ENCODE data around the gene RPS6KB2. TPM values are rescaled to one million over a fixed set of nuclear protein-coding genes. Genes with fewer than 3 reads are reported as not detected.

Gene RPS6KB2
- total RNA-seq, 1 donor from 2014 or later, result 30.8 TPM

DNA sequence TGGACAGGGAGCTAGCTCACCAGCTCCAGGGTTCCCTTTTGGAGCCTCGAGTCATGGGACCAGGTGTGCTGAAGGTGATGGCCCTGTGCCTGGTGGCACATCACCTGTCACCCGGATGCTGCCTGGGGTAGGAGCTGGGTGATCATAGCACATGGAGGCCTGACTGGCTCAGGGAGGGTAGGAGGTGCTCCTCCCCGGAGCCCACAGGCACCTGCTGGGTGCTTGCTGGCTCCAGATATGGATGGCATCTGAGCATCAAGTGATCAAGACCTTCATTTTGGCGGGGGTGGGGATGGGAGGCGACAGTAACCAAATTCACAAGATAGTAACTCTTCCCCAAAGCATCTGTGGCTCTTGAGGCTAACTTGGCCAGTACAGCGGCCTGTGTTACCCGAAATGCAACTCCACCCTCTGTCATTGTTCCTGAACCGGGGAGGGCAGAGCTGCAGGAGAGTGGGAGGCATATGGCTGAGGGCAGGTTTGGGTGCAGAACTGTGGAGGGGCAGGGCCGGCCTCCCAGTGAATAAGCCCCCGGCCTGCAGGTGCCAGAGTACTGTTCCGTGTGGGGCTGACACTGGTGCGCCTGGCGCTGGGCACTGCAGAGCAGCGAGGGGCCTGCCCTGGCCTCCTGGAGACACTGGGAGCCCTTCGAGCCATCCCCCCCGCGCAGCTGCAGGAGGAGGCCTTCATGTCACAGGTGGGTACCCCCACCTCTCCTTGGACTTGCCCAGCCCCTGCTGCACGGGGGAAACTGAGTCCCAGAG, 19.7 kb upstream of the RPS6KB2 start:
- DNase-seq (ENCODE audit: low spot score) (no peak), ATAC-seq (no peak)
- intact Hi-C loops (cut with DNase I), result no loop called here

DNA sequence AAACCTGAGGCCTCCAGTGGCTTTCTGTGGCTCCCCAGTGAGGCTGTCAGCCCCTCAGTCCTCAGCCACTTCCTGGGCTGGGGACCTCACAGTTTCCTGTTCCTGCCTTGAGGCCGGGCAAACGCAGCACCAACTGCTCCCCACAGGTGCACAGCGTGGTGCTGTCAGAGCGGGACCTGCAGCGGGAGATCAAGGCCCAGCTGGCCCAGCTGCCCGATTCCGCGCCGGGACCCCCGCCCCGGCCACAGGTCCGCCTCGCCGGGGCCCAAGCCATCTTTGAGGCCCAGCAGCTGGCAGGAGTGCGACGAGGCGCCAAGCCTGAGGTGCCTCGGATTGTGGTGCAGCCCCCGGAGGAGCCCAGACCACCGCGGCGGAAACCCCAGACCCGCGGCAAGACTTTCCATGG, 19.0 kb upstream of the RPS6KB2 start:
- DNase-seq (ENCODE audit: low spot score) (no peak), ATAC-seq (no peak)
- intact Hi-C loops (cut with DNase I), result no loop called here

DNA sequence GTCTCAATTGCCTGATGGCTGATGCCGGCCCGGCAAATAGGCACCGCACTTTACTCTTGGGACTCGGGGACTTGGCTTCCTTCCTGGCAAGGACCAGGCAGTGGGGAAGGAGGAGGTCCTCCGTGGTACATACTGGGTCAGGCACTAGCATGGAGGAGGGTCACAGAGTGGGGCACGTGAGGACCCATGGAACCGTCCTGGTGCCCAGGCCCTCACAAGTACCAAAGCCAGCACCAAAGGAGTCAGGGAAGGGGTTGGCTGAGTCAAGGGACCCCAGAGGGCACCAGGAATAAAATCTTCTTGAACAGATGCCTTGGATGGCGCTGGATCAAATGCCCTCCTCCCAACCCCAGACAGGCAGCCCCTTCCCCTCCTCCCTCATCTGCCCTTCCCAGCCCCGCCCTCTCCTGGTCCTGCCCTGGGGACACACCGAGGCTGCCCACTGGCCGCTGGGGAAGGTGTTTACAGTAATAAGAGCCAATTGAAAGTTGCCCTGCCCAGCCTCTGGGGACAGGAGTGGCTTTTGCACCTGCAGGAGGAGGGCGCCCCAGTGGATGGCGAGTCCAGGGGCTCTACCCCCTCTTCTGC, 18.4 kb upstream of the RPS6KB2 start:
- intact Hi-C loops (cut with DNase I), result no loop called here

DNA sequence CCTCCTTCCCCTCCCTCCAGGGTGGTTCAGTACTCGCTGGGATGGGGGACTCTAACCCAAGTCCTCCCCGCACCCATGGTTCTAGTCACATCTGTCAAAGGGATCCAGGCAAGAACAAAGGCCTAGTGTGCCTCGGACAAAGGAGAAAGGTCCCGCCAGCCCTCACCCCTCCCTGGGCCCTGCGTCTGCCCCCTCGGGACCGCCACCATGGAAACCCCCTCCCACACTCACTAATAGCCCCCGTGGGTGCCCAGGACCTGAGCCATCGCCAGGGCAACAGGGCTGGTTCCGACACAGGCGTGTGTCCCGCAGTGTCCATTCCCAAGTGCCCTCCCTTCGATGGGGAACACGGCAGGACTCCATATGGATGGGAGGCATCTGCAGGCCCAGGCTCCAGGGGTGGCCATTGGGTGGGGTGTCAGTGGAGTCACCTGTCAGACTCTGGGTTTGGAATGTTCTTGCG, 17.9 kb upstream of the RPS6KB2 start:
- DNase-seq (ENCODE audit: low spot score) (no peak), ATAC-seq (peak; percentile 33)
- intact Hi-C loops (cut with DNase I), result no loop called here

More for the DNA sequence above, 18.4 kb upstream of the RPS6KB2 start:
- DNase-seq (ENCODE audit: low spot score), result no peak
- ATAC-seq, result peak; percentile 3

DNA sequence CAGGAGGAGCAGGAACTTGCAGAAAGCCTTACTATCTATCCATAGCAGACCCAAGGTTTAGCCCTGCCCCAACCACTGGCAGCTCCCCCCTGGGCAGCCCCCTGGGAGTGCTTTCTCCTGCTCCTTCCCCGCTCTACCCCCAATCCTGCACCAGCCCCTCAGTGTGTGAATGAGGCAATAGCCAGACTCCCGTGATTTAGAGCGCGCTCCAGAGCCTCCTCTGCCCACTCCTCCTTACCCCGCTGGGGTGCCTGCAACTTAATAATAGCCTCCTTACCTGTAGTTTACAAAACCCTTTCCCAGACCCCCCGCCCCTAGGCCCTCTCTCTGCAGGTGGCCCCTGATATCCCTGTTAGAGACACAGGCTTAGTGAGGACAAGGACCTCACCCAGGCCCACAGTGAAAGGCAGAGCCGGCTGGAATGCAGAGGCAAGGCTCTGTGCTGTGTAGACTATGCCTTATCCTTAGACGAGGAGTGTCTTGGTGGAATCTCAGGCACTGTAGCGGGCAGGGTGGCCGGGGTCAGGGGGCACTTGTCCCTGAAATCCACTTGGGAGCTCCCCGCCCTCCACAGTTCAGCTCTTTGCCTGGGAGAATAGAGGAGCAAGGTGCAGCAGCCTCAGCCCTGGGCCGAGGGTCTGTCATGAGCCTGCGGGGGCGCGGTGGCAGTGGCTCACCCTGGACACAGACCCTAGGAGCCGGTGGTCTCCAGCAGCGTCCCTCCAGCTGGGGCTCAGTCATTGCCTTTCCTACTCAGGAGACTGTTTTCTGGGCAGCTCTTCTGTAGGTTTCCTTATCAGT, 17.1 kb upstream of the RPS6KB2 start:
- DNase-seq (ENCODE audit: low spot score), result no peak
- no peak for ATAC-seq
- intact Hi-C loops (cut with DNase I), result no loop called here

DNA sequence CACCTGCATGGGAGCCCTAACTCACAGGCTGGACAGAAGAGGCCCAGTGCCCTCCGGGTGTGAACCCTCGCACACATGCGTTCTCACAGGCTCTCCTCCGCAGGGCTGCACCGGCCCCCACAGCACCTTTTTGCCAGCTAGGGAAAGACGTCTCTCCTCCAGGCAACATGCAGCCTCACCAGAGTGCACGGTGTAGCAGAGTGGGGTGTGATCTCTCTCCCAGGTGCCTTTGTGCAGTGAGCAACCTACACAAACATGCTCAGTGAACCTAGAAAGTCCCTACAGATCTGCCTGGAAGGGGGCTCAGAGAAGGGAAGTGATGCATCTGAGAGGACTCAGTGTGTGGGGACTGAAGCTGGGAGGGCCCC, 16.5 kb upstream of the RPS6KB2 start:
- no peak for ATAC-seq

DNA sequence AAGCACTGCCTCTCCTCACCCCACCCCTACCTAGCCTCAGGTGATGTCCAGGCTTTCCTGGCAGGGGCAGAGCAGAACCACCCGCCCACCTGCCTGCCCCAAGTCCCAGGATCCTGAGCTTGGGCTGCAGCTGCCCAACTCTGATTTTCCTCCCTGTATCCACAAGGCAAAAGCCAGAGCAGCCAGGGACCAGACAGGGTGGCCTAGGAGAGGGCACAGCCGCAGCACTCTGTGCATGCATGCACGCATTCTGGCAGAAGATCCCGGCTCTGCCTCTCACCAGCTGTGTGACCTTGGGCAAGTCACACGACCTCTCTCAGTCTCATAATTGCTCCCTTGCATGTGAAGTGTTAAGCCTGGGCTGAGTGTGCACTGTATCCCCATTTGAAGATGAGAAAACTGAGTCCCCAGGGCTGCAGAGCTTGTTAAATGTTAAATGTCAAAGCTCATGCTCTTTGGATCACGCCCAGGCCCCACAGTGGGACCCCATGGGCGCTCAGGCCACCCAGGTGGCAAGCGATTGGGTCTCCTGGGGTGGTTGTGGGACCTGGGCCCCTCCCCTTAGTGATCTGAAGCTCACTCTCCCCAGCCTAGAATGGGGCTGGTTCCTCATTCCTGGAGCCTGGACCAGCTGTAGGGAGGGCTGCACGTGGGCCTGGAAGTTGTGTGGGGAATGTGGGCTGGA, 15.7 kb upstream of the RPS6KB2 start:
- ATAC-seq, result no peak
- intact Hi-C loops (cut with DNase I), result no loop called here
- DNase-seq (ENCODE audit: low spot score), result no peak

More for the DNA sequence above, 16.5 kb upstream of the RPS6KB2 start:
- DNase-seq (ENCODE audit: low spot score), result no peak
- intact Hi-C loops (cut with DNase I), result no loop called here

DNA sequence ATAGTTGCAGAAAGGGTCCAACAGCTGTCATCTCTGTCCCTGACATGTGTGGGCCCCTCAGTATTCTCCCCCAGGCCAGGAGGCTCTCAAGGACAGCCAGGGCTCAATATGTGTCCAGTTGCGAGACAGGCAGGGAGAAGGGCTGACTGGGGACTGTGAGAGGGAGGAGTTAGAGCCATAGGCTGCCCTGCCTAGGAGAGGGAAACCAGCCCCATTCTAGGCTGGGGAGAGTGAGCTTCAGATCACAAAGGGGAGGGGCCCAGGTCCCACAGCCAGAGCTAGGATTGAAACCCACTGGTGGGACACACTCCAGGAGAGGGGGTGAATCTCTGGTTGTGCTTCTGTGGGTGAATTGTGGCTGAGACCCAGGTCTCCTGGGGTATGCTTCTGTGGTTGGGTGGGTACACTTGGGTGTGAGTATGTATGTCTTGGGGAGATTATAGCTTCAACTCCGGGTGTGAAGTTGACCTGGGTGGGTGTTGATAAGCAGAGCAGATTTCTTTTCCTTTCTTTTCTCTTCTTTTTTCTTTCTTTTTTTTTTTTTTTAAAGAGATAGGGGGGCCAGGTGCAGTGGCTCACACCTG, 14.9 kb upstream of the RPS6KB2 start:
- ATAC-seq (no peak), DNase-seq (ENCODE audit: low spot score) (no peak)
- intact Hi-C loops (cut with DNase I), result no loop called here

DNA sequence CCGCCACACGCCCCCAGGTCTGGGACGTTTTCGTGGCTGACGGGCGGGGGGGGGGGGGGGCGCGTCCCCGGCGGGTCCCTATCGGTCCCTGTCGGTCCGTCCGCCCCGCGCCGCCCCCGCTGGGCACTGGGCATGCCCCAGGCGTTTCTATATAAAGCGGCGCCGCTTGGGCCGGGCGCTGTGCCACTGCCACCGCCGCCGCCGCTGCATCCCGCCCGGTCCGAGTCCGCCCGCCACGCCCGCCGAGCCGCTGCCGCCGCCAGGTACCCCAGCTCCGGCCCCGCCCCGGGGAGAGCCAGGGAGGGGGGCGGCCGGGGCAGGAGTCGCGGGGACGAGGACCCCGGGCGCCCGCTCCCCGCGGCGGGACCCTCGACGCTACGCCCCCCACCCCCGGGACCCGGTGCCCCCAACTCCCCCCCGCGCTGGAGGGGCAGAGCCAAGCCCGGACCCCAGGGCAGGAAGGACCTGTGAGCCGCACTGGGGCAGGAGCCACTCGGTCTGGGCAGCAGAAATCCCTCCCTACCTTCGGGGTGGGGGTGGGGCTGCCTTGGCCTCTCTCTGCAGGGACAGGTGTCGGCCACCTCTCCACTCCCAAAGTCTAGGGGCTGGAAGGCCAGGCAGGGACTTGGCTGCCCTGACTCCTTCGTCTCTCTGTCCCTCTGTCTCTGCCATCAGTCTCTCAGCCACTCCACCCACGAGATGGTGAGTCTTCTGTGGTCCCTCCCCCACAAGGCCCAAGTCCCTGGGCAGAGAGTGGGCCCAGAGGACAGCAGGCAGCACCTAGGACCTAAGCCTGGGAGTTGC, 12.6 kb upstream of the RPS6KB2 start, which contains the start of gene CARNS1:
Gene CARNS1 (plus strand): TSS at position 178 of the 804 bp plus-strand sequence. CDS start 522 bp downstream, at position 700.
- ATAC-seq, result no peak
- intact Hi-C loops (cut with DNase I), result no loop called here
- no peak for DNase-seq (ENCODE audit: low spot score)

DNA sequence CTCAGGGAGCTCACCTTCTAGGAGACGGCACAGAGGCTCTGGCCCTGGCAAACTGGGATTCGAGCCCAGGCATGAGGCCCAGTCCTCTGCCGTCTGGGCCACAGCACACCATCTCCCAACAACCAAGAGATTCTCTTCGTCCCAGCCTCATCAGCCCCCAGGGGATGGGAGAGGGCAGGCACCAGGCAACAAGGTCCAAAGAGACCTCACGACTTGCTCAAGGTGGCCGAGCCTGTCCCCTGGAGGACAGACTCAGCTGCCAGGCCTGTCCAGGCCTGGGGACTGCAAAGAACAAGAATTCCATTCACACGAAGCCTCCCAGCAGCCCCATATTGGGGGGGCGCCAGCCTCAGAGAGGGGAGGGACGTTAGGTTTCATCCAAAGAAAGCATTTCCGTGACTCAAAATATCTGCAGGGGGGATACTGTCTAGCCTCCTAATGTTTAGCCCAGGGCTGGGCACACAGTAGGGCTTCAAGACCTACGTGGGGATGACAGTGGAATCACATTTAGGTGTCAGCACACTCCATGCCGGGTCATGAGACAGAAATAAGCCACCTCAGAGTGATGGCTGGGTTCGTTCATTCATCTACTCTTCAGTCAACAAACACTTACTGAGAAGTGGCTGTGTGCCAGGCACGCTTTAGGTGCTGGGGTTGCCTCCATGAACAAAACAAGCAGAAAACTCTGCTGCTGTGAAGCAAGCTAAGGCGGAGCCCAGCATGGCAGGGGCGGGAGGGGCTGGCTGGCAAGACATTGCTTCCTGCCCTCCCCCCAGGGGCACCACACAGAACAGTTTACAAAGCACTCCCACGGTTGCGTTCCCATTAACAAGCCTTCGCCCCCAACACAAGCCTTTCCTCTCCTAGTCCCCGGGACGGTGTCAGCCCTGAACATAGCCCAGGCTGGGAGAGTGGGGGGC, 11.6 kb upstream of the RPS6KB2 start:
- DNase-seq (ENCODE audit: low spot score), result no peak

DNA sequence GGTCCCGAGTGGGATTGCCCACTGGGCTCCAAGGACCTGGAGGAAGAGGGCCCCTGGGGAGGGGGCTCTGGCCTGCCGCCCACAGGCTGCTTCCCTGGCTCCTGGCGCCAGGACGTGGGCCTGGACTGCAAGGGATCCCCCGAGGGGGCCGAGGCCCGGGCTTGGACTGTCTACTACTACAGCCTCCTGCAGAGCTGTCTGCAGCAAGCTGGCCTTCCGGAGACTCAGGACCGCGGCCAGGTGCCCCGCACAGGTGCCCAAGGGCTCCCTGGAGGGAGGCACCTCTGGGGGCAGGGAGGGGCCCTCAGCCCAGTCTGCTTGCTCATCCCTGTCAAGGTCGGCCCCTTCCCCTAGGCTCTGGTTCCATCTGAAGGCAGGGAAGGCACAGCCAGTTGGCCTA, 10.9 kb upstream of the RPS6KB2 start:
- ATAC-seq, result no peak
- intact Hi-C loops (cut with DNase I), result no loop called here
- no peak for DNase-seq (ENCODE audit: low spot score)

More for the DNA sequence above, 11.6 kb upstream of the RPS6KB2 start:
- intact Hi-C loops (cut with DNase I), result no loop called here
- no peak for ATAC-seq

DNA sequence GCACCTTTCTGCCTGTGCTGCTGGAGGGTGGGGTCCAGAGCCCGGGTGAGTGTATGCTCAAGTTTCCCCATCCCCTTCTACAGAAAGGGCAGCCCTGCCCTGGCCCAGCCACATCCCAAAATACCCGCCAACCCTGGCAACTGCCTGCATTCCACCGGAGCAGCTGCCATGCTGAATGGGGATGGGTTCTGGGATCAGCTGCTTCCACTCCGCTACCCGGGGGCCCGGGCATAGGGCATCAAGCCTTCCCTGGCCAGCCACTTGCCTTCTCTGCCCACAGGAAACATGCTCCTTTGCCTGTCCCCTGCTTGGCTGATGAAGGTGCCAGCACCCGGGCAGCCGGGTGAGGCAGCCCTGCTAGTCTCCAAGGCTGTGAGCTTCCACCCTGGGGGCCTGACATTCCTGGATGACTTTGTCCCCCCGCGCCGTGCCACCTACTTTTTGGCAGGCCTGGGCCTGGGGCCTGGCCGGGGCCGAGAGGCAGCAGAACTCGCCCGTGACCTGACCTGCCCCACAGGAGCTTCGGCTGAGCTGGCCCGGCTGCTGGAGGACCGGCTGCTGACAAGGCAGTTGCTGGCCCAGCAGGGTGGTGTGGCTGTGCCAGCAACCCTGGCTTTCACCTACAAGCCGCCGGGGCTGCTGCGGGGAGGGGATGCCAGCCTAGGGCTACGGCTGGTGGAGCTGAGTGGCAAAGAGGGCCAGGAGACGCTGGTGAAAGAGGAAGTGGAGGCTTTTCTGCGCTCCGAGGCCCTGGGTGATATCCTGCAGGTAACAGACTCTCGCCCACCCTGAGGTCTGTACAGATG, 9.6 kb upstream of the RPS6KB2 start:
- no peak for ATAC-seq
- intact Hi-C loops (cut with DNase I), result no loop called here
- DNase-seq (ENCODE audit: low spot score), result no peak

DNA sequence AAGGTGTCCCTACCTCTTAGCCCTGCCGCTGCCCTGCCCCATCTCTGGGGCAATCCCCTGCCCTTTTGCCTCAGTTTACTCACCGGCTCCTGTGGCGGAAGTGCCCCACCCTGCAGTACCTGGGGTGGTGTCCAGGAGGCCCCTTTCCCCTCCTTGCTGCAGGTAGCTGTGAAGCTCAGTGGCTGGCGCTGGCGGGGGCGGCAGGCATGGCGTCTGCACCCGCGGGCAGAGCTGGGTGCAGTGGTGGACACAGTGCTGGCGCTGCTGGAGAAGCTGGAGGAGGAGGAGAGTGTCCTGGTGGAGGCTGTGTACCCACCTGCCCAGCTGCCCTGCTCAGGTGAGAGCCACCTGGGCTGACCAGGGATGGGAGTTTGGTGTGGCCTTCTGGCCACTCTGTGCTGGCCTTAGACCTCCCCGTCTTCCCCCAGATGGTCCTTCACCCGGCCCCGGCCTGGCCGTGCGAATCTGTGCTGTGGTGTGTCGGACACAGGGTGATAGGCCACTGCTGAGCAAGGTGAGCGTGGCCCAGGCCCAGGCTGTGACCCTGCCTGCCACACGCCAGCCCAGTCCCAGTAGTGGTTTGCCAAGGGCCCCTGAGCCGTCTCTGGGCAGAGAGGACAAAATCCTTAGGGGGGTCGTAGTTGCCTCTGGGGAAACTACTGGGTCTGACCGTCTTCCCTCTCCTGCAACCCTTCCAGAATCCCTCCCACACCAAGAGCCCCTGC, 8.8 kb upstream of the RPS6KB2 start:
- intact Hi-C loops (cut with DNase I), result no loop called here
- no peak for DNase-seq (ENCODE audit: low spot score)
- no peak for ATAC-seq

DNA sequence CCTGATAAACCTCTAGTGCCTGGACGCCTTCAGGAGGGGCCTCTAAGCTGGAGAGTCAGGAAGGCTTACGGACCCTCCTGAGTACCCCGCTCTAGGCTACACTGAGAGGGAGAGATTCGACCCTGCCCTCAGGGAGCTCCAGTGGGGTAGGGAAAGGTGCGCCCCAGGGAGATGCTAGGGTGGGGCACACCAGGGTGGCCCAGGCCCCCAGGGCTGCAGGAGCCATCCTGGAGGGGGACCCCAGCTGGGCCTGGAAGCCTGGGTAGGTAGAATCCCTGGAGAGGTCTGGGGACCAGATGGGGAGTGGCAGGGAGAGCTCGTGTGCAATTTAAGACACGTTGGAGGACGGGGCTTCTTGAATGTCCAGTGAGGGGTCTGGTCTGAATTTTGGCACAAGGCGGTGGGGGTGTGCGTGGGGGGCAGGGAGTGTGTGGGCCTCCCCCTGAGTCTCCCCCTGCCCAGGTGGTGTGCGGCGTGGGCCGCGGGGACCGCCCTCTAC, 8.1 kb upstream of the RPS6KB2 start:
- ATAC-seq, result no peak
- intact Hi-C loops (cut with DNase I), result no loop called here

DNA sequence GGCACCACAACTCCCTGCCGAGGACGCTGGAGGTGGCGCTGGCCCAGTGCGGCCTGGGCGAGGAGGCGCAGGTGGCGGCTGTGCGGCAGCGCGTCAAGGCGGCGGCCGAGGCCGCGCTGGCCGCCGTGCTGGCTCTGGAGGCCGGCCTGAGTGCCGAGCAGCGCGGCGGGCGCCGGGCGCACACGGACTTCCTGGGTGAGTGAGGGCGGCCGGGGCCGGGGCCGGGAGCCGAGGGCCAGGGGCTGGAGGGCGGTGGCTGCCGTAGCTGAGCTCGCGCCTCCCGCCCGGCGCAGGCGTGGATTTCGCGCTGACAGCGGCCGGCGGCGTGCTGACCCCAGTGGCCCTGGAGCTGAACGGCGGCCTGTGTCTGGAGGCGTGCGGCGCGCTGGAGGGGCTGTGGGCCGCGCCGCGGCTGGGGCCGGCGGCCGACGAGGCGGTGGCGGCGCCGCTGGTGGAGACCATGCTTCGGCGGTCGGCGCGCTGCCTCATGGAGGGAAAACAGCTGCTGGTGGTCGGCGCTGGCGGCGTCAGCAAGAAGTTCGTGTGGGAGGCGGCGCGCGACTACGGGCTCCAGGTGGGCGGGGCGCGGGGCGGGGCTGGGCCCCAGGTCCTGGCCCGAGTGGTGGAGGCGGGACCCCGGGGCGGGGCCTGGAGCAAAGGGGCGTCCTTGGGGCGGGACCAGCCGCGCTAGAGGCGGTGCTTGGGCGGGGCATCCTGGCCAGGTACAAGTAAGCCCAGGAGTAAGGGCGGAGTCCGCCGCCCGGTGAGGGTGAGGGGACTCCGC, 7.5 kb upstream of the RPS6KB2 start:
- intact Hi-C loops (cut with DNase I), result no loop called here
- ATAC-seq (peak; percentile 93), DNase-seq (ENCODE audit: low spot score) (peak; percentile 98)

More for the DNA sequence above, 8.1 kb upstream of the RPS6KB2 start:
- DNase-seq (ENCODE audit: low spot score), result no peak
